Measurements from ENCODE around the gene IL1F10.
"Not testable (repeated sequence)": the region's sequence is repeated elsewhere in the genome, so short reads cannot be mapped to it uniquely, and the experiment has no call there.

Gene IL1F10

DNA sequence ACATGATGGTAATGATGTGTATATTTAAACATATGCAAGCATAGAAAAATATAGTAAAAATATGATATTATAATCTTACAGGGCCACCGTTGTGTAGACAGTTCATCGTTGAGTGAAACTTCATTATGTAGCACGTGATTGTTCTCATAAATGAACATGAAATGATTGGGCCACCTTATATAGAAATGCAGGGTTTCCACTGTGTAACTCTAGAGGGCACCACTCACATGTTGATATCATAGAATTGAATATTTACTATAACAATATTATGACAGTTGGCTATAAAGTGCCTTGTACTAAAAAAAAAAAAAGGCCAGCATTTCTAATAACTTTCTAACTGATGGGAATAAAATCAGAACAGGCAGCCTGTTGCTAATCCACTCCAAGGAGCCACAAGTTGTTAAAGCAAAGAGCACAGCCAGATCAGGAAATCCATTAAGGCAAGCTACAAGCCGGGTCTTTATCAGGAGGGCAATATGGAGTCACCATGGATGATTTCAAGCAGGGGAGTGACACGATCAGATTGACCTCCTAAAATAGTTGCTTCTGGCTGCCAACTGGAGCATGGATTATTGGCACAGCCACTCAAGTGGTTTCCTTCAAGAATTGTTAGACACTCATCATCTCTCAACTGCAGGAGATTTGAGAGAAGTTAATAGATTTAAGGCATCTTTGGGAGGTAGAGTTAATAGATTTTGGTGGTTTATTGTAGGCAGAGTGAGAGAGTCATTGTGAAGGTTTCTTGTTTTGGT is 16.7 kb downstream of the IL1F10 start:
- no peak for DNase-seq

DNA sequence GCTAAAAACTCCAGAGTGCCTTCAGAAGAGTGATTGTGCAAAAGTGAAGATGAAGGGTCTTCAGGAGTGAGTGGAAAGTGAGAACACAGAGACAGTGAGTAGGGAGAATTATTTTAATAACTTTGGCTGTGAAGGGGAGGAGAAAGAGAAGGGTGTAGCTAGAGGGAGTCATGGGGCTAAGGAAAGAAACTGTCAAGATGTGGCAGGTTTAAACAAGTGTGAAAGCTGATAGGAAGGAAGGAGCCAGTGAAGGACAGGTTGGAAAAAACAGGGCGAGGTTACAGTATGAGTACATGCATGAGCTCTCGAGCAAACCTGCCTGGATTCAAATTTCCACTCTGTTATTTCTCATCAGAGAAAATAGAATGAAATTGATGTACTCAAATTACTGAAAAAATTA is 17.8 kb downstream of the IL1F10 start:
- no peak for DNase-seq

DNA sequence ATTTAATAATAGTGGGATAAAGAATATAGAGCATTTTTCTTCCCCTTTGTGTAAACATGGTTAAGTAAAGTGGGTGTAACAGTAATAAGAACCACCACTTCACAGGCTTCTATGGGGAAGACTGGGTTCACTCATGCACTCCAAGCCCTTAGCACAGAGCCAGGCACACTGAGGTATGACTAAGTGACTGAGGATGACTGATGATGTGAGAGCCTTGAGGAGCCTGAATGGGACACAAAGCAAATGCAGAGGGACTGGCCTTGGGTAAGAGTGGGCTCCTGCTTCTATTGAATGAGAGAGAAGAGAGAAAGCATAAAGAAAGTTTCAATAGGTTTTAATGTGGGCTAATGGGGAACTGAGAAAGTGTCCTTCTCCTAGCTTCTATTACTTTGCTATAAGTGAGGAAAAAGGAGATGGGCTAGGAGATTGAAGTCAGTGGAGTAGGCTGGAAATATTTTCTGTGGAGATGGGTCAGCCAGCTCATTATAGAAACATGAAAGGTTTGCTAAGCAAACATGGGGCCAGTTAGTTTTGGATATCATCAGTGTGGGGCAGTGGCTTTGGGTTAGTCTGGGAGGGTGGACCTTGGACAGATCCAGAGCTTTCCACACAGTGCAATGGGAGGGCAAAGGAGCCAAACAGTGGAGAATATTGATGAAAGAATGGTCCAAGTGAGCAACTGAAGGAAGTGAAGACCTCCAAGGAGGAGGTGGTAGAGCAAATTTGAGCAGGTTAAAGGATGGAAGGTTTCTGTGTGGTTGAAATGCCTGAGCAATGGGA is 20.6 kb downstream of the IL1F10 start:
- DNase-seq = no peak

DNA sequence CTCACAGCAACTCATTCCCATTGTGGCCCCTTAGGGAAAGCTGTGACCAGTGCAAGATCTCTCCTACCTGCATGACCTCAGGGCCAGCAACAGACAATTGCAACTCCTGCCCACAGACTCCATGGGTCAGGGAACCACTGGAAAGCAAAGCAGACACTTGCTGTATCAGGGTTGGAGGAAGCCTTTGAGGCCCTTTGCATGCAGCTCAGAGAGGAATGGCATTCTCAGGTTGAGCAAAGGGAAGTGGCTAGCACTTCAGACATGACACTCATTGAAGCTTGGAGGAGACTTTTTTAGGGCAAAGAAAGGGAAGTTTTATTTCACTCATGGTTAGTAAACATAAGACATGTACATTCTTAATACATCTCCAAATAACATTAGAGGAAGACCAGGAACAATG is 22.1 kb downstream of the IL1F10 start:
- DNase-seq = no peak

DNA sequence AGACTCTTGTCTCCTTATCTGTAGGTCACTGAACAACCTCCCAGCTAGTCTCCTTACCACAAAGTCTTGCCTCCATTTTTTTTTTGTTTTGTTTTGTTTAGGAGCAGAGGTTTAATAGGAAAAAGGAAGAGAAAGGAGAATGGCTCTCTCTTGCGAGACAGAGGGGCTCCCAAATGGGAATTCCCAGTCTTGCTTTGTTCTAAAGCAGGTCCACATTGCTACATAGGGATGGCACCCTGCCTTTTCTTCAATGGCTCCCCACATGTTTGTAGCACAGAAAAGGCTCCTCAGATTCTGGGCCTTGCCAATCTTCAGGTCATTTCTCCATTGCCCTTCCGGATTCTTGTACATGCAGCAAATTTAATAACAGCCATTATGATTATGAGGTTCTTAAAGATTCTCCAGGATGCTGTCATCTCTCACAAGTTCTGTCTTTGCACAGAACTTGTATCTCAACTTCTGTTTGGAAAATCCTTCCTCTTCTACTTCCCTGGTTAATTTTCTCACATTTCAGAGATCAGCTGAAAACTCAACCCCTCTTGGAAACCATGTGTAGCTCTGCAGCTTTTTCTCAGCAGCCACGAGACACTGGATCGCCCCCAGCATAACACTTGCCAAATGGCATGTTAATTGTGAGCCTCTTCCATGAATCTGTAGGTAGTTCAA is 23.6 kb downstream of the IL1F10 start:
- no peak for DNase-seq

DNA sequence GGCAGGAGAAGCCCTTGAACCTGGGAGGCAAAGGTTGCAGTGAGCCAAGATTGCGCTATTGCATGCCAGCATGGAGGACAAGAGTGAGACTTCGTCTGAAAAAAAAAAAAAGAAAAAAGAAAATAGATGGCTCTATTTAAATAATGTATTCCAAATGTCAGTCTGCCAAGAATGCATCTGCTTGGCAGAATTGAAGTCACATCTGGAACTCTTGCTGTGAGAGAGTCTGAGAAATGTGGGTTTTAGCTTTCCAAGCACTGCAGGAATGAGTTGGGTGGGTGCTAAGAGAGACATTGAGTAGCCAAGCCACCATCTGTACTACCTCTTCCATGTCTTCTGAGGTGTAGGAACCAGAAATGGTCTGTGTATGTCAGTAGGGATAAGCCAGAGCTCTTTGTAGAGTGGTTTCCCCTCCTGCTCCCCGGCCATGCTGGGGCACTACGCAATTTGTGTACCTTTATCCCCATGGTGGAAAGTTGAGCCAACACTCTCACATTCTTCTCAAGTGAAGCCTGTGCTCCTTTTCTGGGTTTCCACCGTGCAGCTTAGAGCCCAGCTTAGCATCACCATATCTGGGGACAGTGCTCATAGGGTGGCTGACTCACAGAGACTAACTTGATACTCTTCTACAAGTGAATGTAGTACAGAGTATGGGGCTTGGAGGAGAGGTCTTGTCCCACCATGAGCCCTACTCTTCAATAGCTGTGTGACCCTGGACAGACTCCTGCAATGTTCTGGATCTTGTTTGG is 25.3 kb downstream of the IL1F10 start:
- DNase-seq = no peak

DNA sequence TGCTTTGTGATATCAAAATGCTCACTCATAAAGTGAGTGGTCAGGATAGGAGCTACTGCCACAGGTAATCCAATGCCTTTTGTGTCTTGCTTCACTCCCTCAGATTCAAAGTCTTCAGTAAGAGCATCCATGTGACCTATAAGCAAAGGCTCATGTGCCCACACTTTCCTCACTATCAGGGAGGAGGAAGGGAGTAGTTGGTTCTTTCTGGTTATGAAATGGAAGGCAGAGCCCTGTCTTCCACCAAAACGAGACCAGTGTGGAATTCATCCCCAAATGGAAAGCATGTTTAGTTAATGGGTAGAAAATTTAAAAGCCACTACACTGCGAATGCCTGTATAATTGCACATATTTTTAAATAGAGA is 25.8 kb downstream of the IL1F10 start:
- DNase-seq = no peak

DNA sequence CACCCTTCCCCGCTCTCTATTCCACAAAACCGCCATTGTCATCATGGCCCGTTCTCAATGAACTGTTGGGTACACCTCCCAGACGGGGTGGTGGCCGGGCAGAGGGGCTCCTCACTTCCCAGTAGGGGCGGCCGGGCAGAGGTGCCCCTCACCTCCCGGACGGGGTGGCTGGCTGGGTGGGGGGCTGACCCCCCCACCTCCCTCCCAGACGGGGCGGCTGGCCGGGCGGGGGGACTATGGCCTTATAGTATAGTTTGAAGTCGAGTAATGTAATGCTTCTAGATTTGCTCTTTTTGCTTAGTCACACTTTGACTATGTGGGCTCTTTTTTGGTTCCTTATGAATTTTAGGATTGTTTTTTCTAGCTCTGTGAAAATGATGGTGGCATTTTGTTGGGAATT is 28.5 kb downstream of the IL1F10 start:
- DNase-seq = not testable (repeated sequence)

DNA sequence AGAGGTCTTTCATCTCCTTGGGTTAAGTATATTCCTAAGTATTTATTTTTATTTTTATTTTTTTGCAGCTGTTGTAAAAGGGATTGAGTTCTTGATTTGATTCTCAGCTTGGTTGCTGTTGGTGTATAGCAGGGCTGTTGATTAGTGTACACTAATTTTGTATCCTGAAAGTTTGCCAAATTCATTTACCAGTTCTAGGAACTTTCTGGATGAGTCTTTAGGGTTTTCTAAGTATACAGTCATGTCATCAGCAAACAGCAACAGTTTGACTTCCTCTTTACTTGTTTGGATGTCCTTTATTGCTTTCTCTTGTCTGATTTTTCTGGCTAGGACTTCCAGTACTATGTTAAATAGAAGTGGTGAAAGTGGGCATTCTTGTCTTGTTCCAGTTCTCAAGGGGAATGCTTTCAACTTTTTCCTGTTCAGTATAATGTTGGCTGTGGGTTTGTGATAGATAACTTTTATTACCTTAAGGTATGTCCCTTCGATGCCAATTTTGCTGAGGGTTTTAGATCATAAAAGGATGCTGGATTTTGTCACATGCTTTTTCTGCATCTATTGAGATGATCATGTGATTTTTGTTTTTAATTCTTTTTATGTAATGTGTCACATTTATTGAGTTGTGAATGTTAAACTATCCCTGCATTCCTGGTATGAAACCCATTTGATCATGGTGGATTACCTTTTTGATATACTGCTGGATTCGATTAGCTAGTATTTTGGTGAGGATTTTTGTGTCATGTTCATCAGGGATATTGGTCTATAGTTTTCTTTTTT is 29.3 kb downstream of the IL1F10 start:
- not testable (repeated sequence) for DNase-seq

DNA sequence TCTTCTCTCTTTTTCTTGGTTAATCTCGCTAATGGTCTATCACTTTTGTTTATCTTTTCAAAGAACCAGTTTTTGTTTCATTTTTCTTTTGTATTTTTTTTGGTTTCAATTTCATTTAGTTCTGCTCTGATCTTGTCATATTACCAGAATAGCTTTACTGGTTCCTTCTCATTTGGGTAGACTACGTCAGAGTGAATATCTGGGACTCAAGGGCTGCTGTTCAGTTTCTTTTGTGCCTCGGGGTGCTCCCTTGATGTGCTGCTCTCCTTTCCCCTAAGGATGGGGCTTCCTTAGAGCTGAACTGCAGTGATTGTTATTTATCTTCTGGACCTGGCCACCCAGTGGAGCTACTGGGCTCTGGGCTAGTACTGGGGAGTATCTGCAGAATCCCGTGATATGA is 30.3 kb downstream of the IL1F10 start:
- no peak for DNase-seq

DNA sequence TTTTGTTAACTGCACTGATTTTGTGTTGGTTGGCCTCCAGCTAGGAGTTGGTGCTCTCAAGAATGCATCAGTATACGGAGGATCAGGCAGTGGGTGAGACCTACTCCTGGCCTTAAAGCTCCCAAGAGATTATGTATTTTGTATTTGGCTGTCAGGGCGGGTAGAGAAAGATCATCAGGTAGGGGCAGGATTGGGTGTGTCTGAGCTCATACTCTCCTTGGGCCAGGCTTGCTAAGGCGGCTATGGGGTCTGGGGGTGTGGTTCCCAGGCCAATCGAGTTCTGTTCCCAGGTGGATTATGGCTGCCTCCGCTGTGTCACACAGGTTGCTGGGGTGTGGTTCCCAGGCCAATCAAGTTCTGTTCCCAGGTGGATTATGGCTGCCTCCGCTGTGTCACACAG is 30.8 kb downstream of the IL1F10 start:
- no peak for DNase-seq

DNA sequence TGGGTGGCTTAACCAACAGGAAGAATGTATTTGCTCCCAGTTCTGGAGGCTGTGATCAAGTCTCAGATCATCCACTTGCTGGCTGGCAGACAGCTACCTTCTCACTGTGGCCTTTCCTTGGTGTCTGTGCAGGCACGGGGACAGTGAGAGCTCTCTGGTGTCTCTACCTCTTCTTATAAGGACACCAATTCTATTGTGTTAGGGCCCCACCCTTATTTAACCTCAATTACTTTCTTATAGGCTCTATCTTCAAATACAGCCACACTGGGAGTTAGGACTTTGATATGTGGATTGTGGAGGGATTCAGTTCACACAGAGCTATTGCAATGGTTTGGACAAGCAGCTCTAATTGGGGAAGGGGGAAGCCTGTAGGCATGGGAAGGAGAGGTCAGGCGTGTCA is 34.4 kb downstream of the IL1F10 start:
- DNase-seq = no peak

DNA sequence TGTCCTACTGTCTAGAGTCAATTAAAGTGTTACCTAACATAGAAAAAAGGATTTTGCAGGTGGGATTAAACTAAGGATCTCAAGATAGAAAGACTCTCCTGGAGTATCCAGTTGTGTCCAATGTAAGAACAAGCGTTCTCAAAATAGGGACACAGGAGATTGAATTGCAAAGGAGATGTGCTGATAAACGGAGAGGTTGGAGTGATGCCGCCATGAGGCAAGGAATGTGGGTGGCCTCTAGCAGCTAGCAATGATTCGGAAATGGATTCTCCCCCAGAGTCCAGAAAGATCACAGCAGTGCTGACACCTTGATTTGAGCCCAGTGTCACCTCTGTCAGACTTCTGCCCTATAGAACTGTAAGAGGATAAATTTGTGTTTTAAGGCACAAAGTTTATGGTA is 35.5 kb downstream of the IL1F10 start:
- DNase-seq = no peak

DNA sequence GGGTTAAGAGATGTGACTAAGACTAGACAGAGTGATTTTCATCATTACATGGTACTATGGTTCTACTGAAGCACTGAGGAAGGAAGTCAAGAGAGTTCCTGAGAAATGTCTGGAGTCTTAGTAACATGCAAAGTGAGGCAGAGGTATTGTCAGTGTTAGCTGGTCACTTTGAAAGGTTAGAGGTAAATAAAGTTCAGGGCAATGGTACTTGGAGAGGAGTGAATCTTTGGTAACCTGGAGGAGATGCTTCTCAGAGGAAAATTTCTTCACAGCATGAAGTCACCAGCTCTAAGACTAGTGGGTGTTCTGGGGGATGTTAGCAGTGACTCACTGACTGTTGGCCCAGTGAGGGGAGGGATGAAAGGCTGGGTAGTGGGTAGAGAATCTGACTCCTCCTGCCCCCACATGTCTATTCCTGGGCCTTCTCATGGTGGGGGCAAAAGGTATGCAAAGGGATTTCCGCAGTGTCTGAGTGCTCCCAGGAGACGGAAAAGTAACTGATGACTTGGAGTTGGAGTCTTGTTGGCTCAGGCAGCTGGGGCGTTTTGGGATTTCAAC is 36.4 kb downstream of the IL1F10 start:
- peak; percentile 28 for DNase-seq

DNA sequence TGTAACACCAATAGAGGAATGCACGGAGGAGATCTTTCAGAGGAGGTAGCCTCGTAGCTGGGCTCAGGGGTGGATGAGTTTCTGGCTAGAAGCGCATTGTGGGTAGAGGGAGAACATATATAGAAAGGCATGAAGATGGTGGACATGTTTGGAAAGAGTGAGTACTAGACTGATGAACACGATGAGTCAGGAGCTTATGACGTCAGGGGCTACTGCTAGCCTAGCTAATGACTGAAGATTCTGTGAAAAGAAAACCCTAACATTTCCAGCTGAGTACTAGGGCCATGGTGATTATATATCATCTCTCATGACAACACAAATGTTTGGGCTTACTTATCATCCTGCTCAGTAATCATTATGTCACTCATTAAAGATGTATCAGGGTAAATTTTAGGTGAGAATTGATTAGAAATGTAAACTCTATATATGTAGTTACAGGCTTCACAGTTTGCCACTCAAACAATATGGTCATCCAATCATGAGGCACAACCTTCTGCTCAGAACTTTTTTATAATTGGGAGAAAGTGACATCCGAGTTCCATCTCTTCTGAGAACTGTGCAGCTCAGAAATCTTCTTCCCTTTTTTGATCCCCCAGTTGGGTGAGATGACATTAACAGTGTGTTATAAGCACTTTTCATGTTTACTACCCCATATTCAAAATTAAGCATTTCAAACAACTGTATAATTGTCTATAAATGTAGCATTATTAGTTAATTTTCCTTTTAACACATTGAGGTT is 37.4 kb downstream of the IL1F10 start:
- peak; percentile 34 for DNase-seq

DNA sequence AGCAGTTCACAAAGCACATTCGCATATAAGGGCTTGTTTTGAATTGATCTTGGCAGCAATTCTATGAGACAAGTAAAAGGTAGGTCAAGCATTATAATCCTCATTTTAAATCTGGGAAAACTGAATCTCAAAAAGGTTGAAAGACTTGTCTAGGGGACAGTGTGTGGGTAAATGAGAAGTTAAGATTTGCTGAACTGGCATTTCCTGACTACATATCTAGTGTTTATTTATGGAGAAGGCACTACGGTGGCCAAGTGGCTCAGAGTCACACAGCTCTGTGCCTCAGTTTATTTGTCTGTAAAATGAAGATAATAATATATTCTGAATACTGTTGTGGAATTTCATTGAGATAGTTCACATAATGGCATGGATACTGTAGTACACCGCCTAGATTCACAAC is 43.4 kb downstream of the IL1F10 start:
- no peak for DNase-seq

DNA sequence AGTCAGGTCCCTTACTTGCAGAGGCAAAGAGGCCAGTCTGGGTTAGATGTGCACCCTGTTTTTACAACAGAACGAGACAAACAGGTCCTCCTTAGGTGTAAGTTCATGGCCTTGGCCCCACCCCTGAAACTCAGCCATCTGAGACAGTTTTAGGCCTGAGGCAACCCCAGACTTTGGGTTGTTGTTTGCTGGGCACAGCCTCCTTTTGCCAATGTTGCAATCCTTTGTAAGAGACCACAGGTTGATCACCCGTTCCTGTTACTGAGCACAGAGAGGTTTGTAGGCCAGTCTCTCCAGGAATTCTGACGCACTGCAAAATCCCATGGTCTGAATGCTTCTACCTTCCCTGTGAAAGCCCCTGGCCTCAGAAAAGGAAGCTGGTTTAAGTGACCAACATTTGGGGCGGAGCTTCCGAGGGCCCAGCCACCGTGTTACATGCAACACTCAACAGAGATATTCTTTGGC is 44.1 kb downstream of the IL1F10 start:
- no peak for DNase-seq

DNA sequence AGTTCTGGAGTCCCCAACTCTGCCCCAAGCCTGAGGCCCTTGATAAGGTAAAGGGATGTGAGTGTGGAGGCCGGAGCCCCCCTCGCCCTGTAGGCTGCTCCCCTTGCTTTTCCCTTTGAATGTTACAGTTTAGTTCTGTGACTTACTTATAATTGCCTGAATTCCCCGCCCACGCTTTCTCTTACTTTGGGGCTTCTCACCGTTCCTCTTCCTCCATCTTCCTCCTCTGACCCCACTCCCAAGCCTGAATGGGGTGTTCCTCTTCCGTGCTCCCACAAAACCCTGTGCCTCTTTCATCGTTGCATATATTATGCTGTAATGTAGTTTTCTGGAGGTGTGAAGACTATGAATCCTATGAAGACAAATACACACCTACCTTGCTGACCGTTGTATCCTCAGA is 44.7 kb downstream of the IL1F10 start:
- no peak for DNase-seq

DNA sequence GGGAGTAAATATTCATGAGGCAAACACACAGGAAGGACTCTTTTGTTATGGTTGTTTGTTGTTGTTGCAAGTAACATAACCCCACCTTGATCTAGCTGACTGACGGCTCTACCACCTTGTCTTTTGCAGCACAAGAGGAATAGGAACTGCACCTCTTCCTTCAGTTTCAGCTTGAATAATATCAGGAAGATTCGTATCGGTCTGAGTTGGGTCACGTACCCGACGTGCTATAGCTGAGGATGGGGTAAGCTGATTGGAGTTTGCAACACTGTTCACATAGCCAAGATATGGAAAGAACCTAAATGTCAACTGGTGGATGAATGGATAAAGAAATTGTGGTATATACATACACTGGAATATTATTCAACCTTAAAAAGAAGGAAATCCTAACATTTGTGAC is 45.1 kb downstream of the IL1F10 start:
- DNase-seq = no peak

DNA sequence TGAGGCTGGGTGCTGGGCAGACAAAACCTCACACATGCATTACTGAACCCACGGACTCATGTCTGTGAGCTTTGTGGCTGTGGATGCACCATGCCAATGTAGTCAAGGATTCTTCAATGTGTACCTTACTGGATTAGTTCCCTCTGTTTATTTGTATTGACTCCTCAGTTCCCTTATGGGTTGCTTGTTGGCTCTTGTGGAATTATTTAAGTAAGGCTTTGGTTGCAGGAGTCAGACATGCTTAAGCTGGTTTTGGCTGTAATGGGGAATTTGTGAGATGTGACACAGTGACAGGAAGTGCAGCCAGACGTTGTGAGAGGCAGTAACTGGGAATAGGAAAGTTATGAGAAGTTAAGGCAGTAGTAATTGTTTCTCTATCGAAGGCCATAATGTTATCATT is 46.0 kb downstream of the IL1F10 start:
- DNase-seq = no peak

DNA sequence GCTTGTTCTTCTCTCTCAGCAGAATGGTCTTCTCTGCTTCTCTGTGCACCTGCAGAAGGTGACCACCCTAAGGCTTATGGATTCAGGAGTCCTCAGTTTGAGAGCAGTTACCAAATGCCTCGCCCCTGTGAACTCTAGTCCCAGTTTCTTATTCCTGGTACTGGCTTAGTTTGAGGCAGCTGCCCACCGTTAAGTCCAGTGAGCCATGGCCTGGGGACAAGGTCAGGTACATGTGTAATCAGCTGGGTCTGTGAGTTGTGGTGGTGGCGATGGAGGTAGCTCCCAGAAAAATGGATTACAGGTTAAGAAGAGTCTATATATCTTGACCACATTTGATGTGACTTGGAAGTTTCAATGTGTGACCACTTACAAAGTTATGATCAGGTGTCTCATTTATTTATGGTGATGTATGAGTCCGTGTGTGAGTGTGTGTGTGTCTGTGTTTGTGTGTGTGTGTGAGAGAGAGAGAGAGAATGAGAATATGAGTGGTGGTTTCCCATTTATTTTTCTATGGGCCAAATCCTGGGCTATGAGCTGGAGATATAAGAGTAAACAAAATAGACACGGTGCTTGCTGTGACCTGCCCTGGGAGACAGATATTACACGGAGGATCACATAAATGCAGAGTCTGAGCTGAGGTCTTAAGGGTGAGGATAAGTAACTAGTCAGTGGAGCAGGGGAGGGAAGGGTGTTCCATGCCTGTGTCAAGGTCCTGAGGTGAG is 46.6 kb downstream of the IL1F10 start:
- no peak for DNase-seq

Data from activated naive CD4-positive, alpha-beta T cell treated with anti-CD3 and anti-CD28 coated beads, Interleukin-2, amount 50 U/mL, for 16 hours (primary cell).